ENCODE results near the gene HSPD1. TPM values are rescaled to one million over a fixed set of nuclear protein-coding genes. Genes with fewer than 3 reads are reported as not detected.

HSPD1 gene
- total and polyA plus RNA-seq, 2 of the 13 experiments (the other 11 are each of a cell fraction or from before 2014, with no cell fraction given): 685 to 2,610 TPM

DNA sequence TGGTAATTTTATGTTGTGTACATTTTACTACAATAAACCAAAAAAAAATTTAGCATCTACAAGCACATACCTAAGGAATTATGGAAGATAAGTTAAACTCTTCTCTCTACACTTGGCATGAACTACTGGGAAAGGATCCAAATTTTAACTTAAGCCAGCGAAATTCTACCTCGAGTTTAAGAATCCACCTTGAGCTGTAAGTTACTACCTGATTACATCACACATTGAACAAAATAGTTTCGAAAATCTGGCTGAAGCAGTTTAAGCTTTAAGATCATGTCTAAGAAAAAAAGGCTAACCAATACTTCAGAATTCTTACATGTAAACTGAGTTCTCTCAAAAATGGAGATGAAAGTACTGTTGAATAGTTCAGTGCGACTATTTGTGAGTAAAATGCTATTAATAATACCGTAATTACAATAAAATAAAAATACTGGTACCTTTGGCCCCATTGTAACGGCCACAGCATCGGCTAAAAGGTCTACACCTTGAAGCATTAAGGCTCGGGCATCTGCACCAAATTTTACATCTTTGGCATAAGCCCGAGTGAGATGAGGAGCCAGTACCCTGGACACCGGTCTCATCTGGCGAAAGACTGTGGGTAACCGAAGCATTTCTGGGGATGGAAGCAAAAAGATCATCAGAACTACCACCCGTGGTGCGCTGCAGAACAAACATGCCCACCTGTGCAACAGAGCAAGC, 1.3 kb downstream of the HSPD1 start (continued):
- TF ChIP-seq, protein P1, sequence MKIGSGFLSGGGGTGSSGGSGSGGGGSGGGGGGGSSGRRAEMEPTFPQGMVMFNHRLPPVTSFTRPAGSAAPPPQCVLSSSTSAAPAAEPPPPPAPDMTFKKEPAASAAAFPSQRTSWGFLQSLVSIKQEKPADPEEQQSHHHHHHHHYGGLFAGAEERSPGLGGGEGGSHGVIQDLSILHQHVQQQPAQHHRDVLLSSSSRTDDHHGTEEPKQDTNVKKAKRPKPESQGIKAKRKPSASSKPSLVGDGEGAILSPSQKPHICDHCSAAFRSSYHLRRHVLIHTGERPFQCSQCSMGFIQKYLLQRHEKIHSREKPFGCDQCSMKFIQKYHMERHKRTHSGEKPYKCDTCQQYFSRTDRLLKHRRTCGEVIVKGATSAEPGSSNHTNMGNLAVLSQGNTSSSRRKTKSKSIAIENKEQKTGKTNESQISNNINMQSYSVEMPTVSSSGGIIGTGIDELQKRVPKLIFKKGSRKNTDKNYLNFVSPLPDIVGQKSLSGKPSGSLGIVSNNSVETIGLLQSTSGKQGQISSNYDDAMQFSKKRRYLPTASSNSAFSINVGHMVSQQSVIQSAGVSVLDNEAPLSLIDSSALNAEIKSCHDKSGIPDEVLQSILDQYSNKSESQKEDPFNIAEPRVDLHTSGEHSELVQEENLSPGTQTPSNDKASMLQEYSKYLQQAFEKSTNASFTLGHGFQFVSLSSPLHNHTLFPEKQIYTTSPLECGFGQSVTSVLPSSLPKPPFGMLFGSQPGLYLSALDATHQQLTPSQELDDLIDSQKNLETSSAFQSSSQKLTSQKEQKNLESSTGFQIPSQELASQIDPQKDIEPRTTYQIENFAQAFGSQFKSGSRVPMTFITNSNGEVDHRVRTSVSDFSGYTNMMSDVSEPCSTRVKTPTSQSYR (CRISPR knock-in tag; IDR thresholded peaks at IDR 0.05; ENCODE audit: borderline replicate concordance): 0 out of 2 replicates have a peak, but pooled peaks have one; percentile 4
- TF ChIP-seq RARG (CRISPR knock-in tag; IDR thresholded peaks at IDR 0.05; ENCODE audit: low read depth): no peak
- 0 out of 2 replicates have a peak, but pooled peaks have one; percentile 10 for TF ChIP-seq KDM5A (IDR thresholded peaks at IDR 0.05; ENCODE audit: borderline replicate concordance, low read length)
- no peak for TF ChIP-seq SUZ12 (IDR thresholded peaks at IDR 0.05; ENCODE audit: low read depth, low read length)
- TF ChIP-seq KLF11 (CRISPR knock-in tag; IDR thresholded peaks at IDR 0.05): no peak
- TF ChIP-seq, protein P2, sequence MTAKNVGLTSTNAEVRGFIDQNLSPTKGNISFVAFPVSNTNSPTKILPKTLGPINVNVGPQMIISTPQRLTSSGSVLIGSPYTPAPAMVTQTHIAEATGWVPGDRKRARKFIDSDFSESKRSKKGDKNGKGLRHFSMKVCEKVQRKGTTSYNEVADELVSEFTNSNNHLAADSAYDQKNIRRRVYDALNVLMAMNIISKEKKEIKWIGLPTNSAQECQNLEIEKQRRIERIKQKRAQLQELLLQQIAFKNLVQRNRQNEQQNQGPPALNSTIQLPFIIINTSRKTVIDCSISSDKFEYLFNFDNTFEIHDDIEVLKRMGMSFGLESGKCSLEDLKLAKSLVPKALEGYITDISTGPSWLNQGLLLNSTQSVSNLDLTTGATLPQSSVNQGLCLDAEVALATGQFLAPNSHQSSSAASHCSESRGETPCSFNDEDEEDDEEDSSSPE (CRISPR knock-in tag; IDR thresholded peaks at IDR 0.05): no peak
- no peak for TF ChIP-seq HNRNPL (IDR thresholded peaks at IDR 0.05; ENCODE audit: low read depth, low read length)
- TF ChIP-seq, protein P3, sequence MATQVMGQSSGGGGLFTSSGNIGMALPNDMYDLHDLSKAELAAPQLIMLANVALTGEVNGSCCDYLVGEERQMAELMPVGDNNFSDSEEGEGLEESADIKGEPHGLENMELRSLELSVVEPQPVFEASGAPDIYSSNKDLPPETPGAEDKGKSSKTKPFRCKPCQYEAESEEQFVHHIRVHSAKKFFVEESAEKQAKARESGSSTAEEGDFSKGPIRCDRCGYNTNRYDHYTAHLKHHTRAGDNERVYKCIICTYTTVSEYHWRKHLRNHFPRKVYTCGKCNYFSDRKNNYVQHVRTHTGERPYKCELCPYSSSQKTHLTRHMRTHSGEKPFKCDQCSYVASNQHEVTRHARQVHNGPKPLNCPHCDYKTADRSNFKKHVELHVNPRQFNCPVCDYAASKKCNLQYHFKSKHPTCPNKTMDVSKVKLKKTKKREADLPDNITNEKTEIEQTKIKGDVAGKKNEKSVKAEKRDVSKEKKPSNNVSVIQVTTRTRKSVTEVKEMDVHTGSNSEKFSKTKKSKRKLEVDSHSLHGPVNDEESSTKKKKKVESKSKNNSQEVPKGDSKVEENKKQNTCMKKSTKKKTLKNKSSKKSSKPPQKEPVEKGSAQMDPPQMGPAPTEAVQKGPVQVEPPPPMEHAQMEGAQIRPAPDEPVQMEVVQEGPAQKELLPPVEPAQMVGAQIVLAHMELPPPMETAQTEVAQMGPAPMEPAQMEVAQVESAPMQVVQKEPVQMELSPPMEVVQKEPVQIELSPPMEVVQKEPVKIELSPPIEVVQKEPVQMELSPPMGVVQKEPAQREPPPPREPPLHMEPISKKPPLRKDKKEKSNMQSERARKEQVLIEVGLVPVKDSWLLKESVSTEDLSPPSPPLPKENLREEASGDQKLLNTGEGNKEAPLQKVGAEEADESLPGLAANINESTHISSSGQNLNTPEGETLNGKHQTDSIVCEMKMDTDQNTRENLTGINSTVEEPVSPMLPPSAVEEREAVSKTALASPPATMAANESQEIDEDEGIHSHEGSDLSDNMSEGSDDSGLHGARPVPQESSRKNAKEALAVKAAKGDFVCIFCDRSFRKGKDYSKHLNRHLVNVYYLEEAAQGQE (IDR thresholded peaks at IDR 0.05; ENCODE audit: borderline replicate concordance in 1 of 2, low read depth in 1 of 2, low read length in 2 of 2): 0 out of 4 replicates have a peak, but pooled peaks of 1 of the 2 experiments have one; percentile 6
- TF ChIP-seq ZNF44 (CRISPR knock-in tag; IDR thresholded peaks at IDR 0.05): 0 out of 2 replicates have a peak, but pooled peaks have one; percentile 48
- TF ChIP-seq, protein P4, sequence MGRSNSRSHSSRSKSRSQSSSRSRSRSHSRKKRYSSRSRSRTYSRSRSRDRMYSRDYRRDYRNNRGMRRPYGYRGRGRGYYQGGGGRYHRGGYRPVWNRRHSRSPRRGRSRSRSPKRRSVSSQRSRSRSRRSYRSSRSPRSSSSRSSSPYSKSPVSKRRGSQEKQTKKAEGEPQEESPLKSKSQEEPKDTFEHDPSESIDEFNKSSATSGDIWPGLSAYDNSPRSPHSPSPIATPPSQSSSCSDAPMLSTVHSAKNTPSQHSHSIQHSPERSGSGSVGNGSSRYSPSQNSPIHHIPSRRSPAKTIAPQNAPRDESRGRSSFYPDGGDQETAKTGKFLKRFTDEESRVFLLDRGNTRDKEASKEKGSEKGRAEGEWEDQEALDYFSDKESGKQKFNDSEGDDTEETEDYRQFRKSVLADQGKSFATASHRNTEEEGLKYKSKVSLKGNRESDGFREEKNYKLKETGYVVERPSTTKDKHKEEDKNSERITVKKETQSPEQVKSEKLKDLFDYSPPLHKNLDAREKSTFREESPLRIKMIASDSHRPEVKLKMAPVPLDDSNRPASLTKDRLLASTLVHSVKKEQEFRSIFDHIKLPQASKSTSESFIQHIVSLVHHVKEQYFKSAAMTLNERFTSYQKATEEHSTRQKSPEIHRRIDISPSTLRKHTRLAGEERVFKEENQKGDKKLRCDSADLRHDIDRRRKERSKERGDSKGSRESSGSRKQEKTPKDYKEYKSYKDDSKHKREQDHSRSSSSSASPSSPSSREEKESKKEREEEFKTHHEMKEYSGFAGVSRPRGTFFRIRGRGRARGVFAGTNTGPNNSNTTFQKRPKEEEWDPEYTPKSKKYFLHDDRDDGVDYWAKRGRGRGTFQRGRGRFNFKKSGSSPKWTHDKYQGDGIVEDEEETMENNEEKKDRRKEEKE (IDR thresholded peaks at IDR 0.05): no peak
- TF ChIP-seq, protein P5, sequence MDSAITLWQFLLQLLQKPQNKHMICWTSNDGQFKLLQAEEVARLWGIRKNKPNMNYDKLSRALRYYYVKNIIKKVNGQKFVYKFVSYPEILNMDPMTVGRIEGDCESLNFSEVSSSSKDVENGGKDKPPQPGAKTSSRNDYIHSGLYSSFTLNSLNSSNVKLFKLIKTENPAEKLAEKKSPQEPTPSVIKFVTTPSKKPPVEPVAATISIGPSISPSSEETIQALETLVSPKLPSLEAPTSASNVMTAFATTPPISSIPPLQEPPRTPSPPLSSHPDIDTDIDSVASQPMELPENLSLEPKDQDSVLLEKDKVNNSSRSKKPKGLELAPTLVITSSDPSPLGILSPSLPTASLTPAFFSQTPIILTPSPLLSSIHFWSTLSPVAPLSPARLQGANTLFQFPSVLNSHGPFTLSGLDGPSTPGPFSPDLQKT (CRISPR knock-in tag; IDR thresholded peaks at IDR 0.05; ENCODE audit: borderline replicate concordance): no peak
- no peak for TF ChIP-seq ARID2 (CRISPR knock-in tag; IDR thresholded peaks at IDR 0.05; ENCODE audit: borderline replicate concordance)
- no peak for TF ChIP-seq SMAD3 (CRISPR knock-in tag; IDR thresholded peaks at IDR 0.05)
- peak; percentile 95 for TF ChIP-seq RBAK (CRISPR knock-in tag; IDR thresholded peaks at IDR 0.05)
- no peak for TF ChIP-seq HDAC1 (CRISPR knock-in tag; IDR thresholded peaks at IDR 0.05)
- TF ChIP-seq TGIF2 (CRISPR knock-in tag; IDR thresholded peaks at IDR 0.05): no peak
- no peak for TF ChIP-seq ZNF737 (CRISPR knock-in tag; IDR thresholded peaks at IDR 0.05; ENCODE audit: borderline replicate concordance)
